GM12878 (cell line): Measurements from ENCODE around the gene CELF2. TPM values are rescaled to one million over a fixed set of nuclear protein-coding genes. Genes with fewer than 3 reads are reported as not detected.

Experiments used
- ATAC-seq: fragments of 200-7000 bp; cut with Tn5 transposase; 3 replicates; pipeline ENCODE4 v1.9.1; 2020; ENCODE audit warnings: mild to moderate bottlenecking, moderate library complexity
- BruUV-seq: library from RNA; stranded (reverse); fragments of 400-500 nt; replicated peaks from 2 replicates; lab custom pipeline; 2021; lab: Mats Ljungman, UMichigan
- CTCF ChIA-PET: fragments of 300-600 bp; sonication (Branson Sonifier 250); formaldehyde crosslinking; extraction: SDS; loops from one replicate; lab custom pipeline; 2021; ENCODE audit warnings: inconsistent platforms; lab: Yijun Ruan, JAX
- POLR2A ChIA-PET: fragments of 350-600 bp; formaldehyde crosslinking; extraction: SDS; loops from one replicate; lab custom pipeline; 2021; ENCODE audit warnings: inconsistent platforms; lab: Charles Lee
- RAD21 ChIA-PET: fragments of 300-600 bp; sonication (Branson Sonifier 250); formaldehyde crosslinking; loops from one replicate; lab custom pipeline; 2023; ENCODE audit warnings: antibody characterized with exemption; ENCODE audit not compliant: unreplicated experiment; lab: Charles Lee
- SMC1A ChIA-PET: fragments of 300-600 bp; sonication (Branson Sonifier 250); formaldehyde crosslinking; loops from one replicate; lab custom pipeline; 2023; ENCODE audit not compliant: unreplicated experiment, uncharacterized antibody; lab: Charles Lee
- DNase-seq: peaks from one replicate; pipeline ENCODE4 v3.0.0-alpha.2; 2011; ENCODE audit warnings: low read depth, low spot score
- FAIRE-seq: peaks from 3 replicates; lab custom pipeline; 2011; peaks lifted over from hg19 to GRCh38; lab: Jason Lieb, UNC
- H2AFZ ChIP-seq: 2 replicates; pipeline ENCODE4 v1.6.0; 2011; ENCODE audit warnings: low read depth, low read length, control low read depth; ENCODE audit not compliant: control insufficient read depth
- H3K27ac ChIP-seq: 2 replicates; pipeline ENCODE4 v1.5.1; 2011; ENCODE audit warnings: control low read depth; ENCODE audit not compliant: control insufficient read depth, insufficient read depth
- H3K27me3 ChIP-seq, 2 experiments: replicated peaks in 1 of 2; 2 replicates each; pipeline versions ENCODE4 v1.6.0 to v1.6.1; 2011; ENCODE audit warnings: low read length in 1 of 2; ENCODE audit not compliant: control insufficient read depth in 2 of 2, insufficient read depth in 2 of 2
- H3K36me3 ChIP-seq, 2 experiments: 2 replicates each; pipeline ENCODE4 v1.5.1; 2011; ENCODE audit warnings: low read length in 1 of 2; ENCODE audit not compliant: control insufficient read depth in 2 of 2, insufficient read depth in 2 of 2
- H3K4me1 ChIP-seq: 2 replicates; pipeline ENCODE4 v1.6.1; 2011; ENCODE audit warnings: mild to moderate bottlenecking, low read length, moderate library complexity, mixed read lengths; ENCODE audit not compliant: control insufficient read depth, insufficient read depth
- H3K4me2 ChIP-seq: 2 replicates; pipeline ENCODE4 v1.6.0; 2011; ENCODE audit warnings: control low read depth; ENCODE audit not compliant: control insufficient read depth, insufficient read depth
- H3K4me3 ChIP-seq: fragments of 200-600 bp; sonication (generic); 2 replicates; pipeline ENCODE4 v1.5.1; 2016
- H3K79me2 ChIP-seq: 2 replicates; pipeline ENCODE4 v1.6.0; 2011; ENCODE audit warnings: low read length; ENCODE audit not compliant: control insufficient read depth, insufficient read depth
- H3K9ac ChIP-seq: 2 replicates; pipeline ENCODE4 v1.8.0; 2011; ENCODE audit warnings: low read length, control low read depth, mixed read lengths; ENCODE audit not compliant: control insufficient read depth, insufficient read depth
- H3K9me3 ChIP-seq: replicated peaks from 3 replicates; pipeline ENCODE4 v1.5.1; 2011; ENCODE audit warnings: mild to moderate bottlenecking, low read length; ENCODE audit not compliant: control insufficient read depth, insufficient read depth
- H4K20me1 ChIP-seq: 2 replicates; pipeline ENCODE4 v1.6.0; 2011; ENCODE audit not compliant: control insufficient read depth, insufficient read depth
- CREB1 ChIP-seq: IDR thresholded peaks from 2 replicates; pipeline ENCODE4 v1.6.1; 2012; ENCODE audit warnings: low read depth, mild to moderate bottlenecking, inconsistent platforms
- CUX1 ChIP-seq: IDR thresholded peaks from 2 replicates; pipeline ENCODE4 v1.6.1; 2012; ENCODE audit warnings: improper control_type of control experiment, low read depth, low read length; ENCODE audit not compliant: insufficient replicate concordance
- FOXK2 ChIP-seq: fragments of 450-650 bp; IDR thresholded peaks from 2 replicates; pipeline ENCODE4 v1.6.1; 2017; ENCODE audit warnings: mild to moderate bottlenecking, moderate library complexity
- HCFC1 ChIP-seq: fragments of 150-350 bp; IDR thresholded peaks from 2 replicates; pipeline ENCODE4 v1.6.1; 2014; ENCODE audit warnings: low read length
- IRF3 ChIP-seq: fragments of 450-650 bp; IDR thresholded peaks from 2 replicates; pipeline ENCODE4 v1.6.1; 2014; ENCODE audit warnings: mild to moderate bottlenecking
- IRF4 ChIP-seq: IDR thresholded peaks from 2 replicates; pipeline ENCODE4 v1.6.1; 2011; ENCODE audit warnings: low read depth, low read length
- JUNB ChIP-seq: IDR thresholded peaks from 2 replicates; pipeline ENCODE4 v1.6.1; 2016; ENCODE audit warnings: antibody characterized with exemption, mild to moderate bottlenecking
- KDM1A ChIP-seq: fragments of 200-600 bp; sonication (generic); IDR thresholded peaks from 2 replicates; pipeline ENCODE4 v1.6.1; 2016; ENCODE audit warnings: borderline replicate concordance
- KLF5 ChIP-seq: fragments of 450-650 bp; IDR thresholded peaks from 2 replicates; pipeline ENCODE4 v1.6.1; 2014; ENCODE audit warnings: mild to moderate bottlenecking; ENCODE audit not compliant: partially characterized antibody
- NBN ChIP-seq: fragments of 450-650 bp; IDR thresholded peaks from 2 replicates; pipeline ENCODE4 v1.6.1; 2016
- NFIC ChIP-seq: IDR thresholded peaks from 2 replicates; pipeline ENCODE4 v1.6.1; 2012; ENCODE audit warnings: low read depth, mild to moderate bottlenecking, inconsistent platforms, low read length, moderate library complexity
- RUNX3 ChIP-seq: IDR thresholded peaks from 2 replicates; pipeline ENCODE4 v1.6.1; 2012; ENCODE audit warnings: low read length, inconsistent platforms
- SMAD5 ChIP-seq: IDR thresholded peaks from 2 replicates; pipeline ENCODE4 v1.6.1; 2016; ENCODE audit warnings: antibody characterized with exemption, low read depth
- WGBS: methylation state at CpG from one replicate; pipeline ENCODE4 v1.1.6; 2016; ENCODE audit warnings: low lambda C conversion rate; ENCODE audit not compliant: insufficient replicate concordance, insufficient coverage; ENCODE audit errors: missing lambda C conversion rate; 5-methylcytosine and 5-hydroxymethylcytosine counted together
- in situ Hi-C: fragments of 300-500 bp; cut with MboI; formaldehyde crosslinking; loops from 9 replicates; pipeline ENCODE4 v1.14.3; 2018; ENCODE audit warnings: mixed read lengths
- intact Hi-C: fragments of 100-400 bp; cut with micrococcal nuclease; formaldehyde crosslinking; loops from one replicate; pipeline ENCODE4 v1.14.2; 2022; ENCODE audit not compliant: unreplicated experiment
- polyA plus RNA-seq, 11 experiments: library from polyadenylated mRNA; depleted of rRNA in 4 of 11; unstranded in 6 of 11; stranded (reverse) in 5 of 11; fragments of >200 nt; fragmentation: Nextera tagmentation in 4 of 11; fragmentation: Illumina TruSeq in 1 of 11; extraction: Ambion mirVana in 4 of 11; extraction: Trizol in 1 of 11; gene quantifications; 1 replicate in 1 of 11; 2 replicates in 10 of 11; pipeline versions ENCODE4 v1.2.1 to v1.2.3, GENCODE V29; 2011 to 2016; ENCODE audit warnings: inconsistent platforms in 2 of 11, missing spikeins in 2 of 11, low read depth in 1 of 11
- total RNA-seq, 4 experiments: library from RNA; depleted of rRNA in 3 of 4; stranded (reverse); fragments of >200 nt in 3 of 4; fragmentation: Illumina TruSeq in 1 of 4; extraction: Trizol in 1 of 4; gene quantifications; 2 replicates each; pipeline versions ENCODE4 v1.2.1 to v1.2.3, GENCODE V29; 2013 to 2021
- TF ChIP-seq, protein P1 (sequence below): fragments of 450-650 bp; IDR thresholded peaks from 2 replicates; pipeline ENCODE4 v1.6.1; 2016; ENCODE audit warnings: mild to moderate bottlenecking
- TF ChIP-seq, protein P2 (sequence below): IDR thresholded peaks from 2 replicates; pipeline ENCODE4 v1.6.1; 2012; ENCODE audit warnings: low read depth, low read length, improper control_type of control experiment

CELF2 gene
- total and polyA plus RNA-seq, 10 of the 15 experiments (the other 5 are each of a cell fraction or from before 2014, with no cell fraction given): 20.8 to 129 (median 86.3) TPM

DNA sequence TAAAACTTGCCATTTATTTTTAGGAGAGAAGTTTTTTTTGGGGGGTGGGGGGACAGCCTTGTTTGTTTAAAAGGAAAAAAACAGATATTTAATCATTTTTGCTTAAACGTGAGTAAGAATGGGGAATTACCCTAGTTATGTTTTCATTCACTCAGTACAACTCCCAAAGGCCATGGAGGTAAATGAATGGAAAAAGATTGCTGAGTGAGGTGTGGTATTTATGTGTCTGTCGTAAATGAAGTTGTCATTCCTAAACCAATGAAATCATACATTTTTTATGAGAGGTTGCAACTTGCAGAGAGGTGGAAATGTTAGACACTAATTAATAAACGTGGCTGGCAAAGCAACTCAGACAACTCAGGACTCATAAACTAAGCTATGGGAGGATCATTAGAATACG, 218.1 kb downstream of the CELF2 start:
- WGBS: 2% methylated on average over 4 of the region's 4 CpGs
- BruUV-seq: no TSS peak
- Histone ChIP-seq H2AFZ (no peak overlapping the region), H3K4me3 (no peak overlapping the region), H3K4me1 (peaks cover 70% of the 10 kb centered on the region), H3K4me2 (peak overlapping the region; percentile 57), H4K20me1 (0 out of 2 replicates have a peak, but pooled peaks cover 2% of the 10 kb centered on the region), H3K36me3 (peaks cover 6 to 21% of the 10 kb centered on the region in 2 experiments), H3K27me3 (no peaks in the 10 kb centered on the region), H3K79me2 (peaks cover 86% of the 10 kb centered on the region), H3K27ac (peak overlapping the region; percentile 74), H3K9me3 (no peaks in the 10 kb centered on the region), H3K9ac (no peak overlapping the region)
- DNase-seq (no peak), FAIRE-seq (no peak), ATAC-seq (peak; percentile 44)
- ChIA-PET POLR2A (interaction anchor here (0.6 to 5.3 kb wide), 12 partner anchors 9 to 72 kb away, joined by 3 to 33 read pairs (median 4); no protein-coding TSS in a partner anchor), RAD21 (interaction anchor here (0.5 to 15.0 kb wide), 14 partner anchors 9 to 376 kb away, joined by 3 to 212 read pairs (median 9); no protein-coding TSS in a partner anchor), SMC1A (interaction anchor here (0.7 to 15.6 kb wide), 17 partner anchors 9 to 90 kb away, joined by 3 to 417 read pairs (median 5); no protein-coding TSS in a partner anchor), CTCF (interaction anchor here (0.8 to 4.4 kb wide), 9 partner anchors 9 to 910 kb away, joined by 3 to 27 read pairs (median 6); no protein-coding TSS in a partner anchor)
- in situ Hi-C loops: no loop called here
- intact Hi-C loops: no loop called here
- TF ChIP-seq RUNX3 (peak; percentile 51; the same call in 1 of the 2 replicates), JUNB (no peak; the same call in 1 of the 2 replicates), KLF5 (no peak), FOXK2 (no peak), CUX1 (no peak), IRF3 (no peak), KDM1A (no peak), SMAD5 (no peak), IRF4 (peak; percentile 71; the same call in 1 of the 2 replicates), CREB1 (peak; percentile 60; the same call in 1 of the 2 replicates), NBN (no peak), NFIC (peak; percentile 77), HCFC1 (no peak)
- TF ChIP-seq, protein P1, sequence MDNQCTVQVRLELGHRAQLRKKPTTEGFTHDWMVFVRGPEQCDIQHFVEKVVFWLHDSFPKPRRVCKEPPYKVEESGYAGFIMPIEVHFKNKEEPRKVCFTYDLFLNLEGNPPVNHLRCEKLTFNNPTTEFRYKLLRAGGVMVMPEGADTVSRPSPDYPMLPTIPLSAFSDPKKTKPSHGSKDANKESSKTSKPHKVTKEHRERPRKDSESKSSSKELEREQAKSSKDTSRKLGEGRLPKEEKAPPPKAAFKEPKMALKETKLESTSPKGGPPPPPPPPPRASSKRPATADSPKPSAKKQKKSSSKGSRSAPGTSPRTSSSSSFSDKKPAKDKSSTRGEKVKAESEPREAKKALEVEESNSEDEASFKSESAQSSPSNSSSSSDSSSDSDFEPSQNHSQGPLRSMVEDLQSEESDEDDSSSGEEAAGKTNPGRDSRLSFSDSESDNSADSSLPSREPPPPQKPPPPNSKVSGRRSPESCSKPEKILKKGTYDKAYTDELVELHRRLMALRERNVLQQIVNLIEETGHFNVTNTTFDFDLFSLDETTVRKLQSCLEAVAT: no peak
- TF ChIP-seq, protein P2, sequence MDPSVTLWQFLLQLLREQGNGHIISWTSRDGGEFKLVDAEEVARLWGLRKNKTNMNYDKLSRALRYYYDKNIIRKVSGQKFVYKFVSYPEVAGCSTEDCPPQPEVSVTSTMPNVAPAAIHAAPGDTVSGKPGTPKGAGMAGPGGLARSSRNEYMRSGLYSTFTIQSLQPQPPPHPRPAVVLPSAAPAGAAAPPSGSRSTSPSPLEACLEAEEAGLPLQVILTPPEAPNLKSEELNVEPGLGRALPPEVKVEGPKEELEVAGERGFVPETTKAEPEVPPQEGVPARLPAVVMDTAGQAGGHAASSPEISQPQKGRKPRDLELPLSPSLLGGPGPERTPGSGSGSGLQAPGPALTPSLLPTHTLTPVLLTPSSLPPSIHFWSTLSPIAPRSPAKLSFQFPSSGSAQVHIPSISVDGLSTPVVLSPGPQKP: no peak
